WI38 (cell line): ENCODE measurements around the gene KLHL40.

Experiments used
- H3K4me3 ChIP-seq: 2 replicates; pipeline ENCODE4 v1.5.1; 2011; ENCODE audit warnings: low read depth, mild to moderate bottlenecking, control low read depth, low read length
- TF ChIP-seq, protein P1 (sequence below): IDR thresholded peaks from 2 replicates; pipeline ENCODE4 v1.5.1; 2012; ENCODE audit warnings: low read depth, mild to moderate bottlenecking, control low read depth, low read length

The KLHL40 gene

DNA sequence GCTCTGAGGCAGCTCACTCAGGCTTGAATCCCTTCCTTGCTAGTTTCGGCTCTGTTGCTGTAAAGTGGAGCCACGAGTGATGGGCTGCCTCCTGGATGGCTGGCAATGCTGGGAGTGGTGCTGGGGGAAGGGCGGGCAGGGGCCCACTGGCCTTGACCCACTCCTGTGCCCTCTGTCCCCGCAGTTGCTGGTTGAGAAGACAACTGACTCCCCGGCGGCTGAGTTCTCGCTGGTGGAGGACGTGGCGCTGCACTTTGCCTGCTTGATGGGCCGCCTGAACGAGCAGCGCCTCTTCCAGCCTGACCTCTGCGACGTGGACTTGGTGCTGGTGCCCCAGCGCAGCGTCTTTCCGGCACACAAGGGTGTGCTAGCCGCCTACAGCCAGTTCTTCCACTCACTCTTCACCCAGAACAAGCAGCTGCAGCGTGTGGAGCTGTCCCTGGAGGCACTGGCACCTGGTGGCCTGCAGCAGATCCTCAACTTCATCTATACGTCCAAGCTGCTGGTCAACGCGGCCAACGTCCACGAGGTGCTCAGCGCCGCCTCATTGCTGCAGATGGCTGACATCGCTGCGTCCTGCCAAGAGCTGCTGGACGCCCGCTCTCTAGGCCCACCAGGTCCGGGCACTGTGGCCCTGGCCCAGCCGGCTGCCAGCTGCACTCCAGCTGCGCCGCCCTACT is 27.1 kb upstream of the KLHL40 start:
- H3K4me3 ChIP-seq: no peak overlapping the region
- TF ChIP-seq, protein P1, sequence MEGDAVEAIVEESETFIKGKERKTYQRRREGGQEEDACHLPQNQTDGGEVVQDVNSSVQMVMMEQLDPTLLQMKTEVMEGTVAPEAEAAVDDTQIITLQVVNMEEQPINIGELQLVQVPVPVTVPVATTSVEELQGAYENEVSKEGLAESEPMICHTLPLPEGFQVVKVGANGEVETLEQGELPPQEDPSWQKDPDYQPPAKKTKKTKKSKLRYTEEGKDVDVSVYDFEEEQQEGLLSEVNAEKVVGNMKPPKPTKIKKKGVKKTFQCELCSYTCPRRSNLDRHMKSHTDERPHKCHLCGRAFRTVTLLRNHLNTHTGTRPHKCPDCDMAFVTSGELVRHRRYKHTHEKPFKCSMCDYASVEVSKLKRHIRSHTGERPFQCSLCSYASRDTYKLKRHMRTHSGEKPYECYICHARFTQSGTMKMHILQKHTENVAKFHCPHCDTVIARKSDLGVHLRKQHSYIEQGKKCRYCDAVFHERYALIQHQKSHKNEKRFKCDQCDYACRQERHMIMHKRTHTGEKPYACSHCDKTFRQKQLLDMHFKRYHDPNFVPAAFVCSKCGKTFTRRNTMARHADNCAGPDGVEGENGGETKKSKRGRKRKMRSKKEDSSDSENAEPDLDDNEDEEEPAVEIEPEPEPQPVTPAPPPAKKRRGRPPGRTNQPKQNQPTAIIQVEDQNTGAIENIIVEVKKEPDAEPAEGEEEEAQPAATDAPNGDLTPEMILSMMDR: no peak

DNA sequence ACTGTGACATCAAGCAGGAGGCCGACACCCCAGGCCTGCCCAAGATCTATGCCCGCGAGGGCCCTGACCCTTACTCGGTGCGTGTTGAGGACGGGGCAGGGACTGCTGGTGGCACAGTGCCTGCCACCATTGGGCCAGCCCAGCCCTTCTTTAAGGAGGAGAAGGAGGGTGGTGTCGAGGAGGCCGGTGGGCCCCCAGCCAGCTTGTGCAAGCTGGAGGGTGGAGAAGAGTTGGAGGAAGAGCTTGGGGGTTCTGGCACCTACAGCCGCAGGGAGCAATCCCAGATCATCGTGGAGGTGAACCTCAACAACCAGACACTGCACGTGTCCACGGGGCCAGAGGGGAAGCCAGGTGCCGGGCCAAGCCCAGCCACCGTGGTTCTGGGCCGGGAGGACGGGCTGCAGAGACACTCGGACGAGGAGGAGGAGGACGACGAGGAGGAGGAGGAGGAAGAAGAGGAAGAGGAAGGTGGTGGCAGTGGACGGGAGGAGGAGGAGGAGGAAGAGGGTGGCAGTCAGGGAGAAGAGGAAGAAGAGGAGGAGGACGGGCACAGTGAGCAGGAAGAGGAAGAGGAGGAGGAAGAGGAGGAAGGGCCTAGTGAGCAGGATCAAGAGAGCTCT is 26.5 kb upstream of the KLHL40 start:
- TF ChIP-seq, protein P1: no peak
- H3K4me3 ChIP-seq: no peak overlapping the region

DNA sequence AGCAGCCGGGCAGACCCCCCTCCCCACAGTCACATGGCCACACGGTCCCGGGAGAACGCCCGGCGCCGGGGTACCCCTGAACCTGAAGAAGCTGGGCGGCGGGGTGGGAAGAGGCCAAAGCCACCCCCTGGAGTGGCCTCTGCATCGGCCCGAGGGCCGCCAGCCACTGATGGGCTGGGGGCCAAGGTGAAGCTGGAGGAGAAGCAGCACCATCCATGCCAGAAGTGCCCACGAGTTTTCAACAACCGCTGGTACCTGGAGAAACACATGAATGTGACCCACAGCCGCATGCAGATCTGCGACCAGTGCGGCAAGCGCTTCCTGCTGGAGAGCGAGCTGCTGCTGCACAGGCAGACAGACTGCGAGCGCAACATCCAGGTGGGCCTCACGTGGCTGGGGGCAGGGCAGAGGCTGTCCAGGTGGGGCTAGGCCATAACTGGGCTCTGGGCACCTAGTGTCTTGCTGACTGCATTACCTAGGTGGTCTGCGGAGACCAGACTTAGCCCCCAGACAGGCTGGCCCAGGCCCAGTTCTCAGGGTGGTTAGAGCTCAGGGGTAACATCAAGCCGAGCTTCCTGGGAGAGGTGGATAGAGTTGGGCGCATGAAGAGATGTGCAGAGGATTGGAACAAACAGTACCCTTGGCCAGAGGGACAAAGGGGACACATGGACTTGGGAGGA is 25.7 kb upstream of the KLHL40 start:
- TF ChIP-seq, protein P1: no peak
- H3K4me3 ChIP-seq: no peak overlapping the region

DNA sequence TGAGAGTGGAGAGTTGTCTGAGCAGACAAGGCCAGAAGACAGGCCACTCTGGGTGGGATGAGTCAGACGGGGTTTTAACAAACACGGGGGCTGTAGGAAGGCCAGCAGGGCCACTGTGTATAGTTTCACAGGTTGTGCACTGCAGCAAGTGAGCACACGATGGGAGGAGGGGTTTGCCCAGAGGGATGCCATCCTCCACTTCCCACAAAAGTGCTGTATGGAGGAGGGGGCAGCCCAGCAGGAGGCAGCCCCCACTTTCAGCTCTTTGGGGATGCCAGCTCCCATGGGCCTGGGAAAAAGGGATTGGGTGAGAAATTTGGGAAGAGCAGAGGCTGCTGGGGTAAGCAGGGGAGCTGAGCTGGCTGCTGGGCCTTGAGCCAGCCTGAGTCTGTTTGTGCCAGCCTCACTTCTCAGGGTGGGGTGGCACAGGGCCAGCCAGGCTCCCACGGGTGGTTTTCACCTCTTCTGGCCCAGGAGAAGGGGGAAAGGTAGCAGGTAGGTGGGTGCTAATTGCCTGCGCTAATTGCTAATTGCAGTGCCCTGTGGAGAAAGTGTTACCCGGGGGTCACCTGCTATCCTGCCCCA is 25.1 kb upstream of the KLHL40 start:
- TF ChIP-seq, protein P1: no peak
- H3K4me3 ChIP-seq: no peak overlapping the region

DNA sequence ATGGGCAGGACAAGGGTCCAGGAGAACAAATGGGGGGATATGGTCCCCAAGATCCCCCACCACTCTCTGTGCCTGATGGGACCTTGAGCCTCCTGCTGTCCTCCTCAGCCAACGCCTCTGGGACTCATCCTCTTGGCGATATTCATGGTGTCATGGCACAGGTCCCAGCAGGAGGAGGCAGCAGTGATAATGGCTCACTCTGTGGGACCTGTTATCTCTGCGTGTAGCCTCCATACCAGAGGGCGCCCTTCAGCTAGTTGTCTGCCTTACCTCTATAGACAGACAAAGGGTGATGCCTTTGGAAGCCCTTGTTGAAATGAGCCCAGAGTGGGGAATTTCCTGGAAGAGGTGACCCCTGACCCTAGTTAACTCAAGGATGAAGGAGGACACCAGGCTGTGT is 24.4 kb upstream of the KLHL40 start:
- TF ChIP-seq, protein P1: no peak
- H3K4me3 ChIP-seq: no peak overlapping the region

DNA sequence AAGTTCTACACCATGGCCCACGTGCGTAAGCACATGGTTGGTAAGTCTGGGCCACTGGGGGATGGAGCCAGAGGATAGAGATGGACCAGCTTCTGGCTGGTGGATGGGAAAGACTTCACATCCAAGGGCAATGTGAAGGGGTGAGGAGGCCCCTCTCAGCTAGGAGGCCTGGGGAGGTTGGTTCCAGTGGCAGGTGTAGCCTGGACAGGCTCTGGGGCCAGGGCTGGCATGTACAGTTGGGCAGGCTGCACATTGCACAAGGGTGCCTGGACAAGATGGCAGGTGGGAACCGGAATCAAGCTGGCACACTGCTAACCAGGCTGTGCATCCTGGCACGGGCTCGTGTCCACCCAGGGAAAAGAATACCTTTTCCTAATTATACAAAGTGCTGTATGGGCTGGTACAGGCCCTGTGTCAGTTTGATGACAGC is 23.7 kb upstream of the KLHL40 start:
- TF ChIP-seq, protein P1: no peak
- H3K4me3 ChIP-seq: no peak overlapping the region
